ENCODE data around the gene PACS2.

- TF ChIP-seq CTCF (IDR thresholded peaks at IDR 0.05; ENCODE audit: insufficient read depth, low read length): no peak
- no peak for TF ChIP-seq REST (IDR thresholded peaks at IDR 0.05; ENCODE audit: insufficient replicate concordance, low read depth)
Measured at GRCh38 chr14:105368426-105368825, 53.9 kb downstream of the PACS2 start.

Measured in HL-60 (cell line).